ENCODE data around the gene PRAC2.

- TF ChIP-seq CTCF (IDR thresholded peaks at IDR 0.05): no peak
- TF ChIP-seq POLR2AphosphoS5 (IDR thresholded peaks at IDR 0.05; ENCODE audit: low read depth, low read length): no peak
- TF ChIP-seq SIN3A (IDR thresholded peaks at IDR 0.05; ENCODE audit: borderline replicate concordance, insufficient read depth, low read depth, low read length): no peak
- TF ChIP-seq REST (IDR thresholded peaks at IDR 0.05; ENCODE audit: insufficient read depth in 1 of 2, low read depth in 2 of 2, low read length in 1 of 2): no peak
- TF ChIP-seq TCF7L2 (IDR thresholded peaks at IDR 0.05; ENCODE audit: low read depth, low read length): no peak
Observed at GRCh38 chr17:48751733-48752398, 28.9 kb downstream of the PRAC2 start.
